ENCODE measurements around the gene AGBL4.

- TF ChIP-seq CTCF (optimal IDR thresholded peaks at IDR 0.05 in 1 of 3, IDR thresholded peaks at IDR 0.05 in 1 of 3, conservative IDR thresholded peaks at IDR 0.05 in 1 of 3; ENCODE audit: extremely low read depth in 1 of 3, insufficient read depth in 2 of 3, low read length in 3 of 3): no peak
- no peak for TF ChIP-seq EZH2 (IDR thresholded peaks at IDR 0.05; ENCODE audit: low read length)
Measured at GRCh38 chr1:48571303-48571987, 1452.3 kb downstream of the AGBL4 start.

Measured in keratinocyte (primary cell).